ENCODE results near the gene YARS1. TPM values are rescaled to one million over a fixed set of nuclear protein-coding genes. Genes with fewer than 3 reads are reported as not detected.

Gene YARS1
- total RNA-seq, 1 experiment from 2014 or later: 194 TPM

GRCh38 chr1:32817815-32818786, 943 bp upstream of the YARS1 start:
- no peak overlapping the region for H4K91ac ChIP-seq (ENCODE audit: insufficient read length, low read depth, low read length)
- WGBS (ENCODE audit: extremely low coverage, insufficient read length, low lambda C conversion rate): no CpG with 5 or more reads among the region's 51 CpGs
- H3K27me3 Mint-ChIP-seq (ENCODE audit: low read depth): no peaks in the 10 kb centered on the region
- no peak overlapping the region for H2BK15ac ChIP-seq (ENCODE audit: low read depth, low read length)
- H3K9me3 ChIP-seq (ENCODE audit: control insufficient read depth, low read depth, low read length): no peaks in the 10 kb centered on the region
- no peak overlapping the region for H2BK120ac ChIP-seq (ENCODE audit: low read depth, low read length, poor library complexity, severe bottlenecking)
- no peak overlapping the region for H3K23ac ChIP-seq (ENCODE audit: insufficient read length, low read depth, low read length)
- peak overlapping the region; percentile 87 to 94 for H3K4me3 Mint-ChIP-seq
- 0 out of 2 replicates have a peak, but pooled peaks cover 2% of the 10 kb centered on the region for H3K4me1 ChIP-seq (ENCODE audit: insufficient read depth, low read length)
- H3K9ac ChIP-seq (ENCODE audit: extremely low read depth, insufficient read length, low read length): peak overlapping the region; percentile 87
- no peak overlapping the region for H2AK5ac ChIP-seq (ENCODE audit: insufficient read length, low read length)
- no peak overlapping the region for H3K4ac ChIP-seq (ENCODE audit: low read depth, low read length)
- H3K23me2 ChIP-seq (ENCODE audit: insufficient read length, low read depth, low read length, poor library complexity, severe bottlenecking): peaks cover 8% of the 10 kb centered on the region
- H2BK20ac ChIP-seq (ENCODE audit: low read depth, low read length, poor library complexity, severe bottlenecking): no peak overlapping the region
- no peak overlapping the region for H3T11ph ChIP-seq (ENCODE audit: low read length)
- DNase-seq: peak; percentile 82
- no peak overlapping the region for H4K5ac ChIP-seq (ENCODE audit: insufficient read length, low read depth, low read length)
- no peak overlapping the region for H2BK5ac ChIP-seq (ENCODE audit: insufficient read length, low read length)
- no peaks in the 10 kb centered on the region for H3K27me3 ChIP-seq (ENCODE audit: insufficient read depth, low read length)
- peaks cover 0 to 2% of the 10 kb centered on the region in 2 experiments; a peak in 1 of 5 replicates for H3K9me3 Mint-ChIP-seq
- H3K18ac ChIP-seq (ENCODE audit: insufficient read length, low read depth, low read length): peak overlapping the region; percentile 90
- peak overlapping the region; percentile 48 for H3K27ac ChIP-seq (ENCODE audit: insufficient read length, low read depth, low read length)
- H3K4me2 ChIP-seq (ENCODE audit: insufficient read depth, insufficient read length, low read length): peak overlapping the region; percentile 64
- no peak overlapping the region for H2AFZ ChIP-seq (ENCODE audit: low read length)
- peak overlapping the region; percentile 86 for H3K14ac ChIP-seq (ENCODE audit: insufficient read depth, low read length)
- peak overlapping the region; percentile 90 to 98 (median 94) for H3K27ac Mint-ChIP-seq
- peaks cover 2% of the 10 kb centered on the region for H3K79me1 ChIP-seq (ENCODE audit: insufficient read depth, low read depth, low read length, poor library complexity, severe bottlenecking)
- H2BK12ac ChIP-seq (ENCODE audit: insufficient read length, low read depth, low read length): no peak overlapping the region
- peaks cover 24 to 33% (median 32%) of the 10 kb centered on the region in 3 experiments; a peak in 6 of 7 replicates for H3K36me3 Mint-ChIP-seq (ENCODE audit: insufficient read depth in 1 of 3, low read depth in 3 of 3)
- no peak overlapping the region for H4K8ac ChIP-seq (replicated peaks; ENCODE audit: insufficient read length, low read depth, low read length)
- no peaks in the 10 kb centered on the region for H4K20me1 ChIP-seq (ENCODE audit: control insufficient read depth, insufficient read depth, insufficient read length)
- no peak for TF ChIP-seq CTCF (conservative IDR thresholded peaks at IDR 0.05)
- no peak overlapping the region for H3K56ac ChIP-seq (ENCODE audit: insufficient read length, low read depth, low read length)
- peaks cover 27 to 43% of the 10 kb centered on the region in 2 experiments for H3K4me1 Mint-ChIP-seq
- peaks cover 38% of the 10 kb centered on the region; the same call in 1 of the 2 replicates for H3K79me2 ChIP-seq (ENCODE audit: insufficient read depth, low read length)
